HG03139 (cell line): ENCODE results near the gene RAD51B.

Source experiments
- ATAC-seq: cut with Tn5 transposase; IDR thresholded peaks from one replicate; pipeline ENCODE4 v1.9.1; 2021; ENCODE audit not compliant: unreplicated experiment

RAD51B gene

DNA sequence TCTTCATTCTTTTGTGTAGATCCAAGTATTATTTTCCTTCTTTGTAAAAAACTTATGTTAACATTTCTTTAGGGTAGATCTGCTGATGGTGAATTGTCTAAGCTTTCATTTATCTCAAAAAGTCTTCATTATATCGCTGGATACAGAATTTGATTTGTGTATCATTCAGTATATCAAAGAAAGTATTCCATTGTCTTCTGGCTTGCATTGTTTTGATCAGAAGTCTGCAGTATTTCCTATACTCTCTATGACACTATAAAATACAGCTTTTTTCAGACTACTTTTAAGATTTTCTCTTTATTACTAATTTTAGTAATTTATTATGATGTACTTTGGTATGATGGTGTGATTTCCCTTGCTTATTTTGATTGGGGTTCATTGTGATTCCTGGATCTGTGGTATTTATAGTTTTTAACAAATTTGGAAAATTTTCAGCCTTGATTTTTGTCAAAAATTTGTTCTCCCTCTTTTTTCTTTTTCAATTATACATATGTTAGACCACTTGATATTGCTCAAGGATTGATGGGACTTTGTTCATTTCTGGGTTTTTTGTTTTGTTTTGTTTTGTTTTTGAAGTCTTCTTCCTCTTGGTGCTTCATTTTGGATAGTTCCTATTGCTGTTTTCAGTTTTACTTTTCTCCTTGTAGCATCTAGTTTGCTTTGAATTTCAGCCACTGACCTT lies 796.8 kb downstream of the RAD51B start:
- no peak for ATAC-seq

DNA sequence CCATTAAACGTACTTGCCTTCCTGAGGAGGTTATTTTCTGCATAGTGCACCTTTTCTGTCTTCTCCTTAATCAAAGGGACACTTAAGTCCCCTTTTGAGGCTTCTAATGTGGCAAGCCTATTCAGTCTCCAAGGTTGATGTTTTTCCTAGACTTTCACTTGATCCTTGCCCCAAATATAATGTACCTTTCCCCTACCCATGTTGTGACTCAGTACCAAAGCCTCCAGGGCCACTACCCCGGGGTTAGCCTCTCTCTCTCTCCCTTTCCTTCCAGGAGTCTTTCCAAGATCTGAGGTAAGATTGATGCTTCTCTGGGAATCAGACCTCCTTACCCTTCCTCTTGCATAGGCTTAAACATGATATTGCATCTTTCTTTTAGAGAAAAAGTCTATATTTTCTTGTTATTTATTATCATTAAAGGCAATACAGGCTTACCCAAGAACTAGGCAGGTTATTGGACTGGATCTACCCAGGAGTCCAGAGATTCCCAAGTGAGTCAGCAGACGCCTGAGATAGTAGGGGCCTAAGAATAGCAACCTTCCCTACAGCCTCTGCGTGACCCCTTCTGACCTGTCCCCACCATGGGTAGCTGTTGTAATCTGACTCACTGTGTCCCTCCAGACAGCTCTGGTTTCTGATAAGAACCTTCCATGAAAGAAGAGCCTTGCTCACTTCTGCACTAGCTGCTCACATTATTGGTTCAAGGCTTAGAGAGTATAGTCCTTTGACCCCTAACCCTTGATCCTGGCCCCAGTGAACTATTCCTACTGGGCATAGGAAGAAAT lies 800.4 kb downstream of the RAD51B start:
- no peak for ATAC-seq

DNA sequence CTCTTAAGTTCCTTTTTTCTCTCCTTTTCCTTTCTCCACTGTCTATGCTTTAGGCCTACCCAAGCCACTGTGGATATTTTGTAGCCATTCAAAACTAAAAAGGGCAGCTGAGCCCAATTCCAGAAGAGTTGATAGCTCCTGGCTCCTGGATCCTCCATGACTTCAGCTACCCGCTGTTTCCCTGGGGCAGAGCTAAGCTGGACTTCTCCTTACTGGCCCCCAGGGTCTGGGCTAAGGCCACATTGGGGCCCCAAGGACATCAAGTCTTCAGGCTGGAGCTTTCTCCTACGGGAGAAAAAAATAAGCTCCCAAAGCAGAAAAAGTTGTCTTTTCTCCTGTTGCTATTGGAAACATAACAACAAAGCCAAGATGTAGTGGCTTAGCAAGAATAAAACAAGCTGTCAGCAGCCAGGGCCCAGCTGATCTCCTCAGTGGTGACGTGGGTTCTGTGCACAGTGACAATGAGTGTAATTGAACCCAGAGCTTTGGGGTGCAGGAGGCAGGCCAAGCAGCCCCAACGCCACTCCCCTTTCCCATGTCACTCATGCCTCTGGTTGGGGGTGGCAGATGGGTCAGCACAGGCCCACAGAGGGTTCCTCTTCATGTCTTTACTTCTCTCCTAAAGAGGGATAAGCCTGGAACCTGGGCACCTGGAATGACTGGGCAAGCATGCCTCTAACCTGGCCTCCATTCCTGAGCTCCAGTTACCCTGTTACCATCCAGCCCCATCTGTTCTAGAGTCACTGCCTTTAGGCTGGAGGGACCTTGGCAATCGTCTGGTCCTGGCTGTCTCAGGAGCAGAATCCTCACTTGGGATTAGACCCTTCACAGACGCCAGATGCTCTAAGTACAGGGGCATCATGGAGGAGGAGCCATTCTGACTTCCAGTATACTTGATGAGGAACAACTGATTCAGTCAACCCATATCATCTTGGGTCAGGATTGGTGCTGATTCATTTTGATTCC lies 802.1 kb downstream of the RAD51B start:
- no peak for ATAC-seq

DNA sequence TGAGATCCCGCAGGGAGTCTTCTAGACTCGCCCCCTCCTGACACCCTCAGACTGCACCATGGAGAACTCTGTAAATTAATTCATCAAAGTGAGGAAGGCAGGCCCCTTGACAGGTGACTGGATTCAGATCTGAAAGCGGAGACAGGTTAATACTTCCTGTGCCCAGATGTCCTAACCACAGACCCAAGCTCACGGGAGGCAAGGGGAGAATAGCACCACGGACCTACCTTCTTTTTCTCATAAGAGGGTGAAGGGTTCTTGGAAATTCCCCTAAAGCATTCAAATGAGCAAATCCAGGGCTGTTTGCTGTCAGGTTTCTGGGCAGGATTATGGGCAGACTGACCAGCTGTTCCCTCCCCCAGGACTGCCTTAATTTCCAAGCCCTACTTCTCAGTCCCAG lies 803.3 kb downstream of the RAD51B start:
- ATAC-seq, result no peak

DNA sequence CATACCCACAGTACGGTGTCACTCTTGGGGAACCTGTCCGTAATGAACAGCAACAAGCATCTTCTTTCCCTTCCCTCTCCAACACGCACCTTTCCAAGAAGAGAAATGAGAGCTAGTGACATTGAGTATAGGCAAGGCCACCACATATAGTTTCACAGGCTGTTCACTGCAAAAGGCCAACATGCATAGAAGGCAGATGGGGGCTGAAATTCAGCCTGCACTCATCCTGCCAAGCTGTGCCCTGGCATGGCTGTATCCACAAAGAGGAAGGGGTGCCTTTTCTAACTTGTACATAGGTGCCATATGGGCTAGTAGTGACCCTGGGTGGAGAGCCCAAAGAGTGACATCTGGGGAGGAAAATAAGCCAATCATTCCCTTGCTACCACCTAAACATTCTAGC lies 803.7 kb downstream of the RAD51B start:
- no peak for ATAC-seq

DNA sequence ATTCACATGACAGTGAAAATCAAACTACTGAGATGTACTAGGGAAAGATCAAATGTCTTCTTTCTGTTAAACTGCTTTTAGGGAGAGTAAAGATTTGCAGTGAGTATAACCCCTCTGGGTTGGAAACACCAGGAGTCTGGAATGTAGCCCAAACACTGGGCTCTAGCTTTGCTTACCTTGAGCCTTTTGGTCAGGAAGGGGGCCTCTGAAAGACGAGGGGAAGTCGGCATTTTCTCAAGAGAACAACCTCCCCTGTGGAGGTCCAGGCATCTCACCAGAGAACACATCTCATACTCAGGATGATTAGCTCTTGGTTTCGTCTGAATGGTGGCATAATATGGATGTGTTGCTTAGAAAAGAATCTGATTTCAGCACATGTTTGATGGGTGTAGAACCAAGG lies 804.2 kb downstream of the RAD51B start:
- no peak for ATAC-seq

DNA sequence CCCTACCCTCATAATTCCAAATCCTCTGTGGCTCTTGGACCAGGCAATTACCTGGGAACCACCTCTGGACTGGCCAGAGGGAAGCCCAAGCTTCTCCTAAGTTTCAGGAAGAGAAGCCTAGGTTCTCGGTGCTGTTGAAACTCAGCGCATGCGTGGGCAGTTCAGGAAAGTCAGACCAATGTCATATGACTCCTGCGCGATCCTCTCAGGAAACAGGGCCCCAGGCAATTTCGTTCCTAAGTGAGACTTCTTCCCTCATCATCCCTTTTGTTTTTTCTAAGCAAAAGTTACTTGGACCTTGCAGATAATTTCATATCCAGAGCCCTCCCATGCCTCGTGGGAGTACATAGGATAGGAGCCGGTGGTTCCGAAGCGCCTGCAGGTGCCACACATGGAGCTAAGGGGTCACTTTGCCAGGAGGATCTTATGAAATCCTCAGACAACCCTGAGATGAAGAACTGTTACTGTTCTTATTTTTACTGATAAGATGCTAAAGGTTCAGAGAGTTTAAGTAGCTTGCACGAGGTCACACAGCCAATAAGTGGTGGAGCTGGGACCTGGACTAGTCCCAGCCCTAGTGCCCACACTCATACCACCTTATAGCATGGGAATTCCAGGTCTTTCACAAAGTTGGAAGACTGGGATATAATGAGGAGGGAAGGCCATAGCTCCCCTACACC lies 805.1 kb downstream of the RAD51B start:
- no peak for ATAC-seq

DNA sequence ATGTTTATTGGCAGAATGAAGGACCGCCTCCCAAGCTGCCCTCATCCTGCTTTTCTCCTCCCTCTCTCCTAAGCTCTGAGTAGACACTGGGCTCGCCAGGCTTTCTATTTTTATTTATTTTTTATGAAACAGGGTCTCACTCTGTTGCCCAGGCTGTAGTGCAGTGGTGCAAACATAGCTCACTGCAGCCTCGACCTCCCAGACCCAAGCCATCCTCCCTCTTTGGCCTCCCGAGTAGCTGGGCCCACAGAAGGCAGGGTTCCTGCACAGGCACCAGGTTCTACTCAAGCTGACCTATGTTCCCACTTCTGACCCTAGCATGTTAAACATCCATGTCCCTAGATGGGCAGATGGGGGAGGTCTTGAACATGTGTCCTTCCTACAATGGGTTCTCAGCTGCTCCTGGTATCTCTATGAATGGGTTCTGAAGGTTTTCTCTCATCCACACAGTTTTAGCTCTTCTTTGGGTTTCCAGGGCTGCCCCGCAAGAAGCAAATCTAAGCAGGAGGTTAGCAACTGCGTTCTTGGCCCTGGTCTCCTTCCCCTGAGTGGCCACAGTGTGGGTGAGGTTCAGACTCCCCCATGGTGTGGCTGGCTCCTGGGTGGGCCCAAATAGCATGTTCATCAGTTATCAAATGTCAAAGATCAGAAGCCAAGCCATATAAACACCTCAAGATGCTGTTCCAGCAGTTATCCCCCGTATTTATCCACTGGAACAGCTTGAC lies 805.9 kb downstream of the RAD51B start:
- ATAC-seq, result no peak

DNA sequence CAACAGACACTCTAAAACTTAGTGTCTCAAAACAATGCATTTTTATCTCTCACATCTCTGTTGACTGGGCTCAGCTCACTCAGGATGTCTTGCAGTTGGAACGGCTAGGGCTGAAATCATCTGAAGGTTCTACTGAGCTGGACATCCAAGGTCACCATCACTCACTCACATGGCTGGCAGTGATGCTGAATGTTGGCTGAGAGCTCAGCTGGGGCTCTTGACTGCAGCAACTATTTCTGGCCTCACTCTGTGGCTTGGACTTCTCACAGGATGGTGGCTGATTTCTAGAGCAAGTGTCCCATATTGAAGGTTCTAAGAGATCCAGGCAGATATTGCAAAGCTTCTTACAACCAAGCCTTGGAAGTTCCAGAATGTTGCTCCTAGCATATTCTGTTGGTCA lies 806.8 kb downstream of the RAD51B start:
- ATAC-seq, result no peak

DNA sequence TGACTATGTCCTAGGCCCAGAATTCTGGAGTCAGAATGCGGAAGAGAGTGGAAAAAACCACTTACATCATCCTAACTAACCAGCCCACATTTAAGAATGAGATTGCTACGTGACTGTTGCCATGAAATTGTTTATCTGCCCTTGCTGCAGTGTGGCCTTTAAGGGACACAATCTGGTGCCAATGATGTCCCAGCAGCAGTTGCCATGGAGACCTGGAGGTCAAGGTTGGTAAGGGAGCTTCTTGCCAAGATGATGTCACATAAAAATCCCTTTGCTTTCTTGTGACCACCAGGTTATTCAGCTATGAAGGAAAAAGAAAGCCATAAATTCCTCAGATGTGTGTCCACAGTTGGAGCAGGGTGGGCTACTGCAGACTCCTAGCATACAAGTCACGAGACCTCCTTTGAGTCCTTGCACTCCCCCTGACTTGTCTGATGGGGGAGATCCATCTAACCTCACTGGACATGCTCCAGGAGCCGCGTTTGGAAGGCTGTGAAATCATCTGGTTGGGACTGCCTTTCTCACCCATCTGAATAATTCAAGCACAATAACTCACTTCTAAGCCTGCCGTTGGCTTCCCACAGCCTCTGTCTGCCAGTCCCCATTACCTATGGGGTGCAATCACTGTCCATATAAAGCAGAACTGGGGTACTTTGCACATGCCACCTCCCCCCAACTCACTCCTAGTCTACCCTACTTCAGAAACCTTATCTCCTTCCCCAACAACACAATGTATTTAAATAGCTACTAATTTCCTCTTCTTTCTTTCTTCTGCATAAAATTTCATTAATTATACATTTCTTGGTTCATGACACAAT lies 807.7 kb downstream of the RAD51B start:
- no peak for ATAC-seq

DNA sequence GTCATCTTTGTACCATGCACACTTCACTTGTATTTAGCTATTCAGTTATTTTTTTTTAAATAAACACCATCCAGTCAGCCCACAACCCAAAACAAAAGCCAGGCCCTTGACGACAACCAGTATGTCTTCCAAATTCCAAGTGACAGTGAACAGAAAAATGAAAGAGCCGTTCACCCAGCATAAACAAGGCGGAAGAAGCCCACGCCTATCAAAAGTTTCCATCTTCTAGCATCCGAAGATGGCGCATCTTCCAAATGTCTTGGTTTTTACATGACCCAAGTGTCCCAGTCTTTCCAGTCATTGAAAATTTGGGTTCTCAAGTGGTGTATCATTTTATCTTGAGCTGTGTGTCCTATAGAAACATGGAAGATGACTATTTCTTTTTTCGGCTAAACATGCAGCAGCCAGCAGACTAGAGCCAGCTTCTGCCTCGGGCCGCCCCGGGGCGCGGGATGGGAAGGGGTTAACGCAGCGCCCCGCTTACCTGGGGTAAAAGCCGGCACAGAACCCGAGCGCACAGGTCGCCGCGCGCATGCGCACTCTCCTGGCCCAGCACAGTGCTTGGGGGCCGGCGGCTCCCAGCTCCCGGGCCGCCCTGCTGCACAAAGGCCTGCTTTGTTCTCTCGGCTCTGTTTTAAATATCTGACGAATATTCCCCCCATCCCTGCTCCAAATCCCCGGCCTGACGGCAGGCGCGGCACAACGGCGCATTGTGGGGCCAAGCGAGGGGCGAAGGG lies 808.5 kb downstream of the RAD51B start:
- ATAC-seq, result no peak

DNA sequence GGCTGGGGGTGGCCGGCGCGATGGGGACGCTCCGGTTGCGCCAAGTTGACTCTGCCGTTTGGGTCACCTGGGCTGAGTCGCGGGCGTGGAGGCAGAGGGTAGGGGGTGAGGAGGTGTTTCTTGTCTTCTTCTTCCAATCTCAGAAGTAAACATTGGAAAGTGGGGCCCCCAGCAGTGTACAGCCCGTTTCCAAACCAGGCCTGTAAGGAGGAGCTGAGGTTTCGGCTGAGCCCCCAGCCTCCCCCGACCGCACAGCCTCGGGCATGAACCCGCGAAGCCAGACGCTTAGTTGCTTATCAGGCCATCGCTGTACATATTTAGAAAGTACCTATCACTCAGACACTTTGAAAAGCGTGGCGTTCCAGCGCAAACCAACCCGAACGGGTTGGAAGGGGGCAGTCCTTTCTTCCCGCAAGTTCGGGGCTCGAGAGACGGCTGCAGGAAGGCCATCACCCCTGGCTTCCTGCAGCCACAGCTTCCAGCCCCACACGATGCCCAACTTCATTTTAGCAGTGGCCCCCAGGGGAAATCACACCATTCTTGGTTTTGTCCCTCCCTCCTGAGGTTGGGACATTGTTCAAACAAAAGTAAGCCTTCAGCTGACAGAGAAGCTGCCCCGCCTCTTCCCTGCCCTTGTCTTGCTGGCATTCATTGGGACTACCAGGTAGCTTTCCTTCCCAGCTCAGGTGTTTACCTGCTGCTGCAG lies 809.2 kb downstream of the RAD51B start:
- ATAC-seq, result no peak

DNA sequence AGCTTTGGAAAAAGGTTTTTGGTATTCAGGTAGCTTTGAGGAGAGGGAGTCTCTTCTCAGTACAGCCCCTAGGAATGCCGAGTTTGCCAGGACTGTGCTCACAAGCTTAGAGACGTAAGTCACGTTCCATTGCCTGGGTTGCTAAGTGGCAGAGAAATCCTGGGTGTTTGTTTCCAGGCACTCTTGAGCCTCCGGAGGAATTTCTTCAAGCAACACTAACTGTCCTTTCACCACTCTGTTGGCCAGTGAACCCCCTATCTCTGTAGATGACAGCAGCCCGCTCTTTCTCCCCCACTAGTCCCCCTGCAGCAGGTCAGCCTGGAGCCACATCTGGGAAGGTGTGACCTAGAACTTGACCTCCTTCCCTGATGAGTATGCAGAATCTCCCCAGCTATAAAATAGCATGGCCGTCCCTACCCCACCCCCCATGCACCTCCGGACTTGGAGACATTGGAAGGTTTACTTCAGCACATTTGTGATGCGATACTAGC lies 810.5 kb downstream of the RAD51B start:
- ATAC-seq, result no peak

DNA sequence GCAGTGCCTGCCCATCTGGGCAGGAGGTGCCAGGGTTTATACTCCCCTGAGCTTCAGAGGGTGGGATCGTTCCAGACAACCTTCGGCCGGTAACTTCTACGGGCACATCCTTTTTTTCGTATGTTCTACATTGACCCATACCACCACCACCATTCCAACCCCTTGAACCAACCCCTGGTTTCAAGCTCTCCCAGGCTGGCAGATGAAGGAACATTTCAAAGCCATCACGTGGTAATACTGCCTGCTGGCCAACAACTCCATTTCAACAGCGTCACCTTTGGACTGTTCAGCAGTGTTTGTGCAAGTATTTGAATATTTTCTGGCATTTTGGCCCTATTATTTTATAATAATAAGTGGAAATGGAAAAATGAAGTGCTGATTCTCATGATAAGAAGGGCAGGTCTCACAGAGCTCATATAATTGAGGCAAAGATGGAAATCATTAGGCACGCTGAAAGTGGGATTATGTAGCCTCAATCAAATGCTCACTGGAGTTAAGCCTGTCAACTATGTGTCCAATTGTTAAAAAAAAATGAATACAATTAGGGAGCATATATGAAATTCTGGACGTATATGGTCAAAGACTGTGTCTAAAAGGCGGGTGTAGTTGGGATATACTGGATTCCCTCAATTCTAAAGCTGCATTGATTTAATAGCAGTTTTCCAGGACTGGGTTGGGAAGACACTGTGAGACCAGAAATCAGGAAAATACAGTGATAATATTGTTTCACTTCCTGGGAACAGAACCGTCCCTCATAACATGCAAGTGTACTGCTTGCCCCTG lies 811.2 kb downstream of the RAD51B start:
- ATAC-seq, result no peak

DNA sequence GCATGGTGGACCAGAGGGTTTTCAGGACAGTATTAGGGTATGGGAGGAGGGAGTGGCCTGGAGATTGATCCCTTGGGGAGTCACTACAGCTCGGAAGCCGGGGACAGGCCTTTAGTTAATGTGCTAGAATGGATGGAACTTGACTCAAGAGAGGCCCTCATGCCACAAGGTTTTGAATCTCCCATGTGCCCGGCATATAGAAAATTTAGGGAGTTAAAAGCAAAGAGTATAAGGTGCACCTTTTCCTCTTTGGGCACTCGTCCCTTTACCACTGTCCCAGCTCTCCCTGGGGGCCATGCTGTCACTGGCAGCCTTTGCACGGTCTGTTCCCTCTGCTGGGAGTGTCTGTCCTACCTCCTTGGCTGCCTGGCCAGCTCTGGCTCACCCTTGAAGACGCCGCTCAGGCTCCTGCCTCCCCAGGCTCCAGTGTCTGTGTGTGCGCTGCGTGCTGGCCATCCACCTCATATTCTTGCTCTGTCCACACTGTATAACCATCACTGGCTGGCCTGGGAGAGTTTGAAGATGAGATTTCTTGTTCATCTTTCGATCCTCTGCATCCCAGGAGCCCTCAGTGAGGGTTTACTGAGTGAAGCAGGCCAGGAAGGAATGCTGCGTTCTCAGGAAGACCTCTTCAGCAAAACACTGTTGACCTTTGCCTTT lies 811.9 kb downstream of the RAD51B start:
- no peak for ATAC-seq

DNA sequence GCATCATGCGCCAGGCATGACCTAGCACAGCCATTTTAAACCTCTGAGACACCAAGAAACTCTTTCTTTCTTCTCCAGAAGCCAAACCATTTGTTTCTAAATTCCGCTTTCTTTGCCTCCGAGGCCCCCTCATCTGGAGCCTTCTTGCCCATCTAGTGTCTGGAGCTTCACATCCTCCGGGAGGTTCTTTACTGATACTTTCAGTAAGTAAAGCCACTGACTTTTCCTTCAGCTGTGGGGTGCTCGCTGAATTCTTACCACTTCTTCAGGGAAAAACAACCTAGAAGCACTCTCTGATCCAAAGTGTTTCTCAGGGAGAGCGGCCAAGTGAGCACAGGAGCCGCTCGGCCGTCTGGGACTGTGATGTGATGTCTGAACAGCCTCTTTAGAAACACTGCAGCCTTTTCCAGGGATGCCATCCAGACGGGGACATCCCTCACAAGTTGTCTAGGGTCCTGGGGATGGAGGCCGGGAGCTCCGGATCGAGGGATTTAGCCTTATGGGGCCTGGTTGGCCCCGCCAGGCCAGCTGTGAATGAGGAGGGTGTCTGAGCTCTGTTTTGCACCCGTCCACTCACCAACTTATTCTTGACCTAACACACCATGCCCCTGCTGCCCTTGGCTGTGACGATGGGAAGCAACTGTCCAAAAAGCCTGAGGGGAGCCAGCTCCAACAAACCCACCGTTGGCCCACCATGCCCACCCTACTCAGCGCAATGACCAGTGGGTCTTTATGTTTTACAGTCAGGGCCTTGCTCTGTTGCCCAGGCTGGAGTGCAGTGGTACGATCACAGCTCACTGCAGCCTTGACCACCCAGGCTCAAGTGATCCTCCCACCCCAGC lies 812.7 kb downstream of the RAD51B start:
- no peak for ATAC-seq
